Measurements from ENCODE around the gene RERE.

Gene RERE

GRCh38 chr1:8687538-8687937 is 129.9 kb downstream of the RERE start:
- no peak for DNase-seq
- no peak for ATAC-seq

- DNase-seq (no peak), ATAC-seq (no peak)
These were observed 130.4 kb downstream of the RERE start for GRCh38 chr1:8687039-8687438.

GRCh38 chr1:8685463-8685862 is 132.0 kb downstream of the RERE start:
- ATAC-seq (no peak), DNase-seq (no peak)

GRCh38 chr1:8684590-8684989 is 132.8 kb downstream of the RERE start:
- DNase-seq: no peak
- no peak for ATAC-seq

- ATAC-seq (no peak), DNase-seq (no peak)
These were observed 134.9 kb downstream of the RERE start for GRCh38 chr1:8682573-8682972.

- ATAC-seq (no peak), DNase-seq (no peak)
These were observed 135.5 kb downstream of the RERE start for GRCh38 chr1:8681911-8682310.

- ATAC-seq (no peak), DNase-seq (no peak)
These were observed 136.5 kb downstream of the RERE start for GRCh38 chr1:8680664-8681650.

GRCh38 chr1:8679929-8680663 is 137.3 kb downstream of the RERE start:
- DNase-seq (no peak), ATAC-seq (no peak)

- ATAC-seq: peak; percentile 98
These were observed 138.0 kb downstream of the RERE start for GRCh38 chr1:8679395-8679800.

GRCh38 chr1:8678673-8679394 is 138.6 kb downstream of the RERE start:
- ATAC-seq: no peak
- DNase-seq: no peak

More at GRCh38 chr1:8679395-8679800, 138.0 kb downstream of the RERE start:
- DNase-seq: no peak

GRCh38 chr1:8677782-8678181 is 139.7 kb downstream of the RERE start:
- ATAC-seq: no peak
- no peak for DNase-seq

- DNase-seq: no peak
- no peak for ATAC-seq
These were observed 140.6 kb downstream of the RERE start for GRCh38 chr1:8676813-8677212.

- DNase-seq: no peak
- ATAC-seq: no peak
These were observed 141.4 kb downstream of the RERE start for GRCh38 chr1:8676072-8676471.

- ATAC-seq (no peak), DNase-seq (no peak)
These were observed 142.5 kb downstream of the RERE start for GRCh38 chr1:8674912-8675311.

GRCh38 chr1:8674481-8674880 is 143.0 kb downstream of the RERE start:
- no peak for DNase-seq
- ATAC-seq: no peak

GRCh38 chr1:8671306-8671917 is 146.0 kb downstream of the RERE start:
- DNase-seq (no peak), ATAC-seq (no peak)

GRCh38 chr1:8670371-8670818 is 147.0 kb downstream of the RERE start:
- DNase-seq (no peak), ATAC-seq (no peak)

- ATAC-seq (no peak), DNase-seq (no peak)
These were observed 147.7 kb downstream of the RERE start for GRCh38 chr1:8669606-8670335.

- no peak for ATAC-seq
- no peak for DNase-seq
These were observed 149.4 kb downstream of the RERE start for GRCh38 chr1:8667869-8668594.

GRCh38 chr1:8666389-8667167 is 150.9 kb downstream of the RERE start:
- ATAC-seq (peak; percentile 56), DNase-seq (no peak)

Measured in stimulated activated naive CD8-positive, alpha-beta T cell treated with anti-CD3 and anti-CD28 coated beads, Interleukin-15, Interleukin-2, amounts not matched to agents 100 U/mL and 50 U/mL, for 24 hours (primary cell).